Type B pancreatic cell (in vitro differentiated cells): Measurements from ENCODE around the gene ADAMTS17. TPM values are rescaled to one million over a fixed set of nuclear protein-coding genes. Genes with fewer than 3 reads are reported as not detected.

Experiments
- DNase-seq: peaks from one replicate; pipeline ENCODE4 v3.0.0; 2021; ENCODE audit warnings: mixed read lengths; ENCODE audit not compliant: unreplicated experiment; ENCODE audit errors: extremely low spot score
- H3K27ac Mint-ChIP-seq: 2 replicates; pipeline ENCODE4 v1.8.0; 2021; ENCODE audit warnings: mild to moderate bottlenecking, mixed read lengths
- H3K27me3 Mint-ChIP-seq: 2 replicates; pipeline ENCODE4 v1.8.0; 2021; ENCODE audit warnings: mixed read lengths
- H3K36me3 Mint-ChIP-seq: 2 replicates; pipeline ENCODE4 v1.8.0; 2021; ENCODE audit warnings: mixed read lengths
- H3K4me1 Mint-ChIP-seq: one replicate; pipeline ENCODE4 v1.8.0; 2021; ENCODE audit warnings: mixed read lengths; ENCODE audit not compliant: unreplicated experiment
- H3K4me3 Mint-ChIP-seq: 2 replicates; pipeline ENCODE4 v1.8.0; 2021; ENCODE audit warnings: mild to moderate bottlenecking, mixed read lengths
- H3K9me3 Mint-ChIP-seq: 2 replicates; pipeline ENCODE4 v1.8.0; 2021; ENCODE audit warnings: mixed read lengths
- total RNA-seq: library from RNA; stranded (reverse); gene quantifications from 2 replicates; pipeline ENCODE4 v1.2.1, GENCODE V29; 2021; ENCODE audit warnings: low replicate concordance
- TF ChIP-seq, protein P1 (sequence below): fragments of 200-600 bp; sonication (generic); conservative IDR thresholded peaks from 2 replicates; pipeline ENCODE4 v1.5.0; 2021; ENCODE audit warnings: antibody characterized with exemption, mild to moderate bottlenecking

Gene ADAMTS17
- total RNA-seq, 1 donor from 2014 or later, result 18.3 TPM

GRCh38 chr15:100350434-100351226 lies 8.9 kb upstream of the ADAMTS17 start:
- Mint-ChIP-seq H3K4me1 (no peaks in the 10 kb centered on the region), H3K36me3 (no peaks in the 10 kb centered on the region), H3K4me3 (peak overlapping the region; percentile 91), H3K27ac (peak overlapping the region; percentile 84), H3K27me3 (peaks cover 21% of the 10 kb centered on the region), H3K9me3 (no peaks in the 10 kb centered on the region)
- no peak for DNase-seq
- TF ChIP-seq, protein P1, sequence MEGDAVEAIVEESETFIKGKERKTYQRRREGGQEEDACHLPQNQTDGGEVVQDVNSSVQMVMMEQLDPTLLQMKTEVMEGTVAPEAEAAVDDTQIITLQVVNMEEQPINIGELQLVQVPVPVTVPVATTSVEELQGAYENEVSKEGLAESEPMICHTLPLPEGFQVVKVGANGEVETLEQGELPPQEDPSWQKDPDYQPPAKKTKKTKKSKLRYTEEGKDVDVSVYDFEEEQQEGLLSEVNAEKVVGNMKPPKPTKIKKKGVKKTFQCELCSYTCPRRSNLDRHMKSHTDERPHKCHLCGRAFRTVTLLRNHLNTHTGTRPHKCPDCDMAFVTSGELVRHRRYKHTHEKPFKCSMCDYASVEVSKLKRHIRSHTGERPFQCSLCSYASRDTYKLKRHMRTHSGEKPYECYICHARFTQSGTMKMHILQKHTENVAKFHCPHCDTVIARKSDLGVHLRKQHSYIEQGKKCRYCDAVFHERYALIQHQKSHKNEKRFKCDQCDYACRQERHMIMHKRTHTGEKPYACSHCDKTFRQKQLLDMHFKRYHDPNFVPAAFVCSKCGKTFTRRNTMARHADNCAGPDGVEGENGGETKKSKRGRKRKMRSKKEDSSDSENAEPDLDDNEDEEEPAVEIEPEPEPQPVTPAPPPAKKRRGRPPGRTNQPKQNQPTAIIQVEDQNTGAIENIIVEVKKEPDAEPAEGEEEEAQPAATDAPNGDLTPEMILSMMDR, result no peak

DNA sequence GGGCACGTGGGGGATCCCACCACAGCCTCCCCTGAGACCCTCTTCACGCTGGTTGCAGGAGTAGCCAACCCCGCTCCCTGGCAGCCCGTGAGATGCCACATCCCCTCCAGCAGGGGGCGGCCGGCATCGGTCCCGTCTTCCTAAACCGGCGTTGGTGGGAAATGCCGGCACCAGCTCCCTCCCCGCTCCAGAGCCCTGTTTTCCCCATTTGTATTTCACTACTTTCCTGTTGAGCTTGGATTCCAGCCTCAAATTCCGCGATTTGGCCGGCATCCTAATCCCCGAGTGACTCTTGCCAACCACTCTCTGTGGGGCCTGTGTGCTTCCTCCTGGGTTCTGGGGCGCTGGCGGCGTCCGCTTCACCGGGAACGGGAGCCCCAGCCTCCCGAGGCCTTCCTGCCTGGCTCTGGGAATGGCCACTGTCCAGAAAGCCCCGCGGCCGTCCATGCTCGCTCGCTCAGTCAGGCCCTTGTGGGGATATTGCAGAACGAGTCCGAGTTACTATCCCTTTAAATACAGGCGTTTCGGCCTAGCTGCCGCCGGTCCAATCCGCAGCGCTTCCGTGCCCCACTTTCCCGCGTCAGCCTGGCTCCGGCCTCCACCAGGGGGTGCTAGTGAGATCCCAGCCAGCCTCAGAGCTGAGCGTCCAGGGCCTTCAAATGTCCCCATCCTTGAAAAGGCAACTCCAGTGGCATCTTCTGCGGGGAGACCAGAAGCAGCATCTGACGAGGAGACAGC lies 8.1 kb upstream of the ADAMTS17 start:
- Mint-ChIP-seq H3K4me1 (no peaks in the 10 kb centered on the region), H3K27ac (peak overlapping the region; percentile 84), H3K27me3 (peaks cover 23% of the 10 kb centered on the region), H3K36me3 (no peaks in the 10 kb centered on the region), H3K9me3 (no peaks in the 10 kb centered on the region), H3K4me3 (peak overlapping the region; percentile 91)
- TF ChIP-seq, protein P1, result peak; percentile 81
- peak; percentile 94 for DNase-seq

DNA sequence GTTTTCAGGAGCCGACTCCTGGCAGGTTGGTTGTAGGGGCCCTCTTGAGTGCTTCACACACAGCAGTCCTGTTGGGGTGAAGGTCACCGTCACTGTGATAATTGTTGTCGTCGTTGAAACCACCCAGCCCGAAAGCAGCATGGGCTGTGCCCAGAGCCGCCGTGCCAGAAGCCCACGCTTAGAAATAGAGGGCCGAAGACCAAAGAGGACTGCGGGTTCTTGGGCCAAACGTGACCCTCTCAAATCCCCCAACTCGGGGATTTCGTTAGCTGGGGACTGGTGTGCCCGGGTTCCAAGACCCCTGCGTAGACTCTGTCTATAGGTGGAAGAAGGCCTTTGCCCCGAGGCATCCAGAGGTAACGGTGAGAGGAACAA lies 7.5 kb upstream of the ADAMTS17 start:
- Mint-ChIP-seq H3K36me3 (no peaks in the 10 kb centered on the region), H3K9me3 (no peaks in the 10 kb centered on the region), H3K4me3 (peak overlapping the region; percentile 91), H3K27me3 (peaks cover 25% of the 10 kb centered on the region), H3K4me1 (no peaks in the 10 kb centered on the region), H3K27ac (peak overlapping the region; percentile 84)
- TF ChIP-seq, protein P1, result no peak
- no peak for DNase-seq

- Mint-ChIP-seq H3K27me3 (peaks cover 28% of the 10 kb centered on the region), H3K27ac (no peak overlapping the region), H3K4me3 (peak overlapping the region; percentile 41), H3K36me3 (no peaks in the 10 kb centered on the region), H3K9me3 (no peaks in the 10 kb centered on the region), H3K4me1 (no peaks in the 10 kb centered on the region)
- no peak for DNase-seq
- TF ChIP-seq, protein P1, result no peak
These were observed 6.8 kb upstream of the ADAMTS17 start for GRCh38 chr15:100348578-100348977.

GRCh38 chr15:100346866-100347512 lies 5.2 kb upstream of the ADAMTS17 start:
- DNase-seq, result no peak
- H3K27me3 Mint-ChIP-seq, result peaks cover 38% of the 10 kb centered on the region
- no peak overlapping the region for H3K27ac Mint-ChIP-seq

More at GRCh38 chr15:100346866-100347512, 5.2 kb upstream of the ADAMTS17 start:
- TF ChIP-seq, protein P1, result no peak
- H3K4me3 Mint-ChIP-seq, result no peak overlapping the region
- H3K4me1 Mint-ChIP-seq, result no peaks in the 10 kb centered on the region
- no peaks in the 10 kb centered on the region for H3K36me3 Mint-ChIP-seq
- H3K9me3 Mint-ChIP-seq, result no peaks in the 10 kb centered on the region
